ENCODE measurements around the gene WIPF1. TPM values are rescaled to one million over a fixed set of nuclear protein-coding genes. Genes with fewer than 3 reads are reported as not detected.

Gene WIPF1
- total RNA-seq, 2 donors from 2014 or later = 284 to 319 TPM

DNA sequence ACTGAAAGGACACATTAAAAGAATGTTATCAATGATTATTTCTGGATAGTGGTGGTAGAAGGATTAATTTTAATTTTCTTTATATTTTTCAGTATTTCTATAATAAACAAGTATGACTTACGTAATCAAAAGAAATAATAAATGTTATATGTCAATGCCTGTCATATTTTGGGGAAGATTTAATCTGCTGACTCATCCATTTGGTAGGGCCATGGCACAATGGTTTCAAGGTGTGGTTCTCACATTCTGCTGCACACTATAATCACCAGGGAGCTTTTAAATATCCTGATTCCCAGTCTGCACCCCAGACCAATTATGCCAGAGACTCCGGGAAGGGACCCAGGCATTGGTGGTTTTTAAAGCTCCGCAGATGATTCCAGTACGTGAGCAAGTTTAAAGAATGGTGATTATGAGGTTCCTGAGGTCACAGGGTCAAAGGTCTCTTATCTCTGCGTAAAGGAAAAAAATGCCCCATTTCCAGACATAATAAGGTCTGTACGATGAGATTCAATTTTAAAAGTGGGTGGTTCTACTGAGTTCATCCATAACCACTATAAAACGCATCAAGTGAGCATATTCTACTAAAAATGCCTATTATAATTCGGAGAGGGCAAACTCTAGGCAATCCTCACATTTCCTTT is 27.2 kb downstream of the WIPF1 start:
- Mint-ChIP-seq H3K27ac (peak overlapping the region; percentile 83 to 91), H3K36me3 (peaks cover 53% of the 10 kb centered on the region), H3K4me1 (ENCODE audit: low read depth in 2 of 2) (peaks cover 58 to 63% of the 10 kb centered on the region in 2 donors), H3K4me3 (peak overlapping the region; percentile 17), H3K27me3 (no peaks in the 10 kb centered on the region), H3K9me3 (no peaks in the 10 kb centered on the region)
- DNase-seq (ENCODE audit: low spot score) (no peak), ATAC-seq (no peak)

- peaks cover 56% of the 10 kb centered on the region for H3K36me3 Mint-ChIP-seq
- no peaks in the 10 kb centered on the region for H3K27me3 Mint-ChIP-seq
Observed at GRCh38 chr2:174569678-174570077, 27.9 kb downstream of the WIPF1 start.

DNA sequence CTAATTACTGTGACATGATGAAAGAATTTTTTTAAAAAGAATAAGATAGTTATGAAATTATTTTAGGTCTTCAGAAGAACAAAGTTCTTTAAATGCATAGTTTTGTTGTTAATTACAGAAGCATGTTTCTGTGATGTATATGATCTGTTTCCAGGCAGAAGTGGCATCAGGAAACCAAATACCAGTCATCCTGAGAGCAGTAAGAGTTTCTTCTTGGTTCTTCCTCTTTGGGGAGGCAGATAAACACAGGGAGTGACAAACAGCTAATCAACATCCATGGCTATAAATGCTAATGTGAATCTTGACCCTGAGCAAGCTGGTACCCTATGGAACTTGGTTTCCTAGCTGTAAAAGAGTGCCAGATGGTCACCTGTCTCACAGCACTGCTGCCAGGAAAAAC is 29.2 kb downstream of the WIPF1 start:
- no peaks in the 10 kb centered on the region for H3K27me3 Mint-ChIP-seq
- H3K36me3 Mint-ChIP-seq = peaks cover 53% of the 10 kb centered on the region
- DNase-seq (ENCODE audit: low spot score) = no peak
- peak in 1 of 2 donors; percentile 64 for ATAC-seq
- H3K27ac Mint-ChIP-seq = peak overlapping the region; percentile 83 to 91
- H3K4me3 Mint-ChIP-seq = peak overlapping the region; percentile 34
- no peaks in the 10 kb centered on the region for H3K9me3 Mint-ChIP-seq
- H3K4me1 Mint-ChIP-seq (ENCODE audit: low read depth in 2 of 2) = peaks cover 52 to 54% of the 10 kb centered on the region in 2 donors

More at GRCh38 chr2:174569678-174570077, 27.9 kb downstream of the WIPF1 start:
- DNase-seq (ENCODE audit: low spot score) (no peak), ATAC-seq (no peak)
- Mint-ChIP-seq H3K4me1 (ENCODE audit: low read depth in 2 of 2) (peaks cover 58 to 63% of the 10 kb centered on the region in 2 donors), H3K4me3 (peak overlapping the region; percentile 23), H3K27ac (peak overlapping the region; percentile 83 to 91), H3K9me3 (no peaks in the 10 kb centered on the region)

GRCh38 chr2:174566871-174567270 is 30.7 kb downstream of the WIPF1 start:
- H3K4me1 Mint-ChIP-seq (ENCODE audit: low read depth in 2 of 2) = peaks cover 40 to 41% of the 10 kb centered on the region in 2 donors
- H3K36me3 Mint-ChIP-seq = peaks cover 44% of the 10 kb centered on the region
- H3K27ac Mint-ChIP-seq = peak overlapping the region; percentile 83 to 91
- ATAC-seq = no peak
- H3K4me3 Mint-ChIP-seq = no peak overlapping the region
- no peaks in the 10 kb centered on the region for H3K27me3 Mint-ChIP-seq
- no peak for DNase-seq (ENCODE audit: low spot score)
- no peaks in the 10 kb centered on the region for H3K9me3 Mint-ChIP-seq

GRCh38 chr2:174563530-174564282 is 33.9 kb downstream of the WIPF1 start:
- H3K36me3 Mint-ChIP-seq = peaks cover 24% of the 10 kb centered on the region
- no peak for DNase-seq (ENCODE audit: low spot score)
- peaks cover 18 to 24% of the 10 kb centered on the region in 2 donors for H3K4me1 Mint-ChIP-seq (ENCODE audit: low read depth in 2 of 2)
- H3K27me3 Mint-ChIP-seq = no peaks in the 10 kb centered on the region
- no peaks in the 10 kb centered on the region for H3K9me3 Mint-ChIP-seq
- ATAC-seq = no peak
- no peak overlapping the region for H3K27ac Mint-ChIP-seq
- no peak overlapping the region for H3K4me3 Mint-ChIP-seq

DNA sequence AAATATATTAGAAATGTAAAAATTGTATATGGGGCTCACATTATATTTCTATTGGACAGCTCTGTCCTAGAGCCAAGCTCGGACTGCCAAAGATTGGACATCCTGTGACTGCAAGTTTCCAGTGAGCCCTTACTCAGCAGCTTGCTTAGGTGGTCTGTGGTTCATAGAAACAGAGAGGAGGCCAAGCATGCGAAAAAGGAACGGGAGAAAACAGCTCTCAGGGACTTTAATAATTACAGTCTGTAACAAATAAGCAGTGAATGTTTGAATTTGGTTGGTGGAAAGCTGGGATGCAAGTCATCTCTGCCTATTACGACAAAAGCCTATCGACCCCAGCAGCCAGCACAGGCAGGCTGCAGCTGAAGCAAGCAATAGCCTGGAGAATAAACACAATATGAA is 35.6 kb downstream of the WIPF1 start:
- DNase-seq (ENCODE audit: low spot score) (no peak), ATAC-seq (no peak)
- no peak overlapping the region for H3K4me3 Mint-ChIP-seq
- peaks cover 18% of the 10 kb centered on the region for H3K36me3 Mint-ChIP-seq
- no peaks in the 10 kb centered on the region for H3K27me3 Mint-ChIP-seq
- peak overlapping the region in 1 of 2 donors; percentile 67 for H3K27ac Mint-ChIP-seq
- H3K4me1 Mint-ChIP-seq (ENCODE audit: low read depth in 2 of 2) = peaks cover 8 to 11% of the 10 kb centered on the region in 2 donors
- H3K9me3 Mint-ChIP-seq = no peaks in the 10 kb centered on the region

- H3K36me3 Mint-ChIP-seq = peaks cover 12% of the 10 kb centered on the region
- H3K27ac Mint-ChIP-seq = peak overlapping the region; percentile 20 to 52
- H3K27me3 Mint-ChIP-seq = no peaks in the 10 kb centered on the region
- no peak for DNase-seq (ENCODE audit: low spot score)
- H3K4me3 Mint-ChIP-seq = no peak overlapping the region
- H3K4me1 Mint-ChIP-seq (ENCODE audit: low read depth in 2 of 2) = peaks cover 6% of the 10 kb centered on the region in 2 donors
- no peak for ATAC-seq
- no peaks in the 10 kb centered on the region for H3K9me3 Mint-ChIP-seq
Observed at GRCh38 chr2:174561283-174561971, 36.2 kb downstream of the WIPF1 start.

GRCh38 chr2:174560737-174561136 is 36.9 kb downstream of the WIPF1 start:
- Mint-ChIP-seq H3K27ac (peak overlapping the region; percentile 52 to 61), H3K4me3 (no peak overlapping the region), H3K9me3 (no peaks in the 10 kb centered on the region), H3K36me3 (peaks cover 10% of the 10 kb centered on the region), H3K4me1 (ENCODE audit: low read depth in 2 of 2) (peaks cover 4 to 8% of the 10 kb centered on the region in 2 donors), H3K27me3 (no peaks in the 10 kb centered on the region)
- ATAC-seq (no peak), DNase-seq (ENCODE audit: low spot score) (no peak)

- no peak overlapping the region for H3K4me3 Mint-ChIP-seq
- DNase-seq (ENCODE audit: low spot score) (no peak), ATAC-seq (no peak)
- H3K4me1 Mint-ChIP-seq (ENCODE audit: low read depth in 2 of 2) = peaks cover 26 to 27% of the 10 kb centered on the region in 2 donors
- no peaks in the 10 kb centered on the region for H3K9me3 Mint-ChIP-seq
- no peaks in the 10 kb centered on the region for H3K36me3 Mint-ChIP-seq
- H3K27ac Mint-ChIP-seq = peak overlapping the region in 1 of 2 donors; percentile 32
- no peaks in the 10 kb centered on the region for H3K27me3 Mint-ChIP-seq
Observed at GRCh38 chr2:174555998-174556397, 41.6 kb downstream of the WIPF1 start.

DNA sequence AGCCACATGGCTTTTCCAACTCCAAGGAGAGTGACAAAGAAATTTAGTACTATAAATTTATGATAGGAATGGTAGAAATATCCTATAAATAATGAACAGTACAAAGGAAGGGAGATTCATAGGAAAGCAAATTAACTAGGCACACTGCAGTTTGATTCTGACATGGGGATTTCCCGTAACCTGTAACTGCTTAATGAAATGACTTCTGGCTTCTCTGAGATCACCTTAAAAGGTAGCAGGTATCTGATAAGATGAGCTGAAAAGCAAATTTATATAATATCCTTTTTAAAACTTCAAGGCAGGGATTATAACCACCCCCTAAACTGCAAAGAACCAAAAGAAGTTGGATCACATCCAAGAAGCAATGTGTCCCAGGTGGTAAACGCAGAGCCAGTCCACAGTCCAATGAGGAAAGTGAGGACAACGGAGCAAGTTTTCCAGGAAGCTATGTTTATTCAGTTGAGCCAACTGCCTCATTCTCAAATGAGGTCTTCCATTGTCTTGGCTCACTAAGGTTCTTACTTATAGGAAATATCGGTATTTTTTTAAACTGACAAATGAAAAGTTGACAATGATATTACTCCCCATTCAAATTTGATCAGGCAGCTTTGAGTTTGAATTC is 43.0 kb downstream of the WIPF1 start:
- H3K4me3 Mint-ChIP-seq = peak overlapping the region; percentile 23
- peak overlapping the region; percentile 72 to 73 for H3K27ac Mint-ChIP-seq
- H3K9me3 Mint-ChIP-seq = no peaks in the 10 kb centered on the region
- DNase-seq (ENCODE audit: low spot score) (no peak), ATAC-seq (no peak)
- H3K36me3 Mint-ChIP-seq = no peaks in the 10 kb centered on the region
- no peaks in the 10 kb centered on the region for H3K27me3 Mint-ChIP-seq
- peaks cover 26 to 27% of the 10 kb centered on the region in 2 donors for H3K4me1 Mint-ChIP-seq (ENCODE audit: low read depth in 2 of 2)

DNA sequence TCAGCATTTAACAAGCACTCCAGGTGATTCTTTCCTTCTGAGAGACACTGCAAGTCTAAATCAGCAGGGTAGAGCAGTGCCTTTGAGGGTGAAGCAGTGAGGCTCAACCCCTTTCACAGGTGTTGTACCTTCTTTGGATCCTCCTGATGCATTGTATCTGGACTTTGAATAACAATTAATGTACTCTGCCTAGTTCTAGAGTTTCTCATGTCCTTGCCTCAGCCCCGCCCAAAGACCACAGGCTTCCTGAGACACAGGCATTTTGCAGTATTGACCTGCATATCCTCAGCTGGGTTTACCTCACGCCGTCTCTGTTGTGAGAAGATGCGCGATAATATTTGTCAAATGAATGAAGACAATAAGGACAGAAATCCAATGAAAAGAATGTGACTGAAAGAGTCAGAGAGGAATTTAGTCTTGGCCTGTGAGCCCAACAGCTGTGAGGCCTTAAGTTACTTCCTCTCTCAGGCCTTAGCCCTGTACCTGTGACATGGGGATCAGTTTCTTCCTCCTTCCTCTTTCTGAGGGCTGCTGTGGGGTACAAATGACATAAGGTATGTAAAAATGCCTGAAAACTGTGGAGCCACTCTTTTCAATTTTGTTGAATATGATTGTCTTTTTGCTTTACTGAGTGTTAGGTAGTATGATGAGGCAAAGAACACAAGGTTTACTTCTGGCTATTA is 43.7 kb downstream of the WIPF1 start:
- DNase-seq (ENCODE audit: low spot score) = no peak
- Mint-ChIP-seq H3K36me3 (no peaks in the 10 kb centered on the region), H3K4me1 (ENCODE audit: low read depth in 2 of 2) (peaks cover 26 to 27% of the 10 kb centered on the region in 2 donors), H3K27me3 (no peaks in the 10 kb centered on the region), H3K4me3 (peak overlapping the region; percentile 23), H3K9me3 (no peaks in the 10 kb centered on the region), H3K27ac (peak overlapping the region; percentile 72 to 73)
- ATAC-seq = peak in 1 of 2 donors; percentile 65

GRCh38 chr2:174552880-174553279 is 44.7 kb downstream of the WIPF1 start:
- Mint-ChIP-seq H3K36me3 (no peaks in the 10 kb centered on the region), H3K9me3 (no peaks in the 10 kb centered on the region), H3K27me3 (no peaks in the 10 kb centered on the region), H3K27ac (peak overlapping the region in 1 of 2 donors; percentile 78), H3K4me3 (no peak overlapping the region), H3K4me1 (ENCODE audit: low read depth in 2 of 2) (peaks cover 26 to 27% of the 10 kb centered on the region in 2 donors)
- DNase-seq (ENCODE audit: low spot score) (no peak), ATAC-seq (no peak)

DNA sequence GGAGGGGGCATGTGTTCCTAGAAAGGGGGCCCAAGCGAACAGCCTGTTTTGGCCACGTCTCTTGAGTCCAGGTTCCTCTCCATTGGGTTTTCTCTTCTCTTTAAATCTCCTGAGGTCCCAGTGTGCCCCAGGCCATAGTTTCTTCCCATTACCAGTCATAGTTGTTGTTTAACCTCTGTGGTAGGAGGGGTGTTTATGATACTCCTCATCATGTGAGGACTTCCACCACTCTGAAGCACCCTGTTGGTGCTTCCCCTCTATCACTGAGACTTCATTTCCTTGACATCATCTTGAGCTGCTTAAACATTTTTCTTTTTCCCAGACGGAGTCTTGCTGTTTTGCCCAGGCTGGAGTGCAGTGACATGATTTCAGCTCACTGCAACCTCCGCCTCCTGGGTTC is 45.9 kb downstream of the WIPF1 start:
- Mint-ChIP-seq H3K9me3 (no peaks in the 10 kb centered on the region), H3K4me1 (ENCODE audit: low read depth in 2 of 2) (peaks cover 27 to 28% of the 10 kb centered on the region in 2 donors), H3K27me3 (no peaks in the 10 kb centered on the region), H3K27ac (peak overlapping the region in 1 of 2 donors; percentile 78), H3K36me3 (no peaks in the 10 kb centered on the region), H3K4me3 (no peak overlapping the region)
- ATAC-seq (peak in 1 of 2 donors; percentile 29), DNase-seq (ENCODE audit: low spot score) (no peak)

All from natural killer cell treated with Interleukin-12 subunit alpha and Interleukin-12 subunit beta and Interleukin-15 and Interleukin-18, amount 100 ng/mL, for 72 hours (primary cell).